Stimulated activated CD4-positive, alpha-beta T cell treated with anti-CD3 and anti-CD28 coated beads, TNF-alpha, amount 100 ng/mL, for 24 hours (primary cell): ENCODE data around the gene COL5A1.
"Not testable (repeated sequence)": the region's sequence is repeated elsewhere in the genome, so short reads cannot be mapped to it uniquely, and the experiment has no call there.

Experiments
- DNase-seq, 3 experiments: peaks; one replicate each; pipeline ENCODE4 v3.0.0-alpha.2; 2020; ENCODE audit warnings: low read depth in 3 of 3

COL5A1 gene

DNA sequence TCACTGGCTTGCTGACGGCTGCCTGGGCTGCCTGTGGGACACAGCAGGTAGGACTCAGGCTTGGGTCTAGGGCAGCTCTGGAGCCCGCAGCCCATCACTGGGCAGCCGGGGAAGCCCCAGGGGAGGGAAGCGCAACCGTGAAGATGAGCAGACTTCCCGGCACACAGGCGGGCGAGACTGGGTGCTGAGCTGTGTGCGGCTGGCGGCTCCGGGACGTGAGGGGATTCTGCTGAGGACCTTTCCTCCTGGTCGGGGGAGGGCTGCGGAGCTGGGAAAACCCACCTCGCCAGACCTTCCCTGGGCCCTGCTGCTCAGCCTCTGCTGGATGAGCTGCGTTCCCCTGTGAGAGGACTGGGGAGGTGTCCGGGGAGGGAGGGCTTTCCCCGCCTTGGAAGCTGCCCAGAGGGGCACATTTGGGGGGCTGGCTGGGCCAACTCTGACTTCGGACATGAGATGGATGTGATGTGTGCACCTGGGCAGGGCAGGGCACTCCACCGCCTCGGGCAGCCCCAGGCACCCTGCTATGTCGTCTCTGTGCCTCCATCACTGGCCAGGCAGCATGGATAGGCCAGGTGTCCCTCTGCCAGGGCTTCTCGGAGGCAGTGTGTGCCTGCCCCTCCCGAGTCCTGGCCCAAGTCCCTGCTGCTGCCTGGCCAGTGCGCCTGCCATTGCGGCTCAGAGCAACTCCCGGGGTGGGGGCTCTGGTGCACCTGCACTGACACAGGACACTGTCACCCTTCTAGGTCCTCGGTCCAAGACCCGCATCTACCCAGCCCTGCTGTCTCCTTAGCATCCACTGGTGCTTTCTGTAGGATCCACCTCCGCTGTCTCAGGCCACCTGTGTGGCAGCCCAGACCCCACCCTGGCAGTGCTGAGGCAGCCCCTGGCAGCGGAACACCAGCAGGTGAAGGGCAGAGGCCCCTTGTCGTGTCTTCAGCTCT, 66.4 kb downstream of the COL5A1 start:
- no peak for DNase-seq

DNA sequence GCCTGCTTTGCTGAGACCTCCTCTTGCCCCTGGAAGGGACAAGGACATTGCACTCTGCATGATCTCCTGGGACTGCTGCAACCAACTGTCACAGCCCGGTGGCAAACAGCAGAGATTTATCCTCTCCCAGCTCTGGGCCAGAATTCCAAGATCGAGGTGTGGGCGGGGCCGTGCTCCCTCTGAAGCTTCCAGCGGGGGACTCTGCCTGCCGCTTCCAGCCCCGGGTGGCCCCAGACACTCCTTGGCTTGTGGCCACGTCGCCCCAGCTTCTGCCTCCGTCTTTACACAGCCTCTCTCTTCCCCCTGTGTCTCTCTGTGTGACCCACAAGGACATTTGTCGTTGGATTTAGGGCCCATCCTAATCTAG, 67.1 kb downstream of the COL5A1 start:
- DNase-seq, result no peak

DNA sequence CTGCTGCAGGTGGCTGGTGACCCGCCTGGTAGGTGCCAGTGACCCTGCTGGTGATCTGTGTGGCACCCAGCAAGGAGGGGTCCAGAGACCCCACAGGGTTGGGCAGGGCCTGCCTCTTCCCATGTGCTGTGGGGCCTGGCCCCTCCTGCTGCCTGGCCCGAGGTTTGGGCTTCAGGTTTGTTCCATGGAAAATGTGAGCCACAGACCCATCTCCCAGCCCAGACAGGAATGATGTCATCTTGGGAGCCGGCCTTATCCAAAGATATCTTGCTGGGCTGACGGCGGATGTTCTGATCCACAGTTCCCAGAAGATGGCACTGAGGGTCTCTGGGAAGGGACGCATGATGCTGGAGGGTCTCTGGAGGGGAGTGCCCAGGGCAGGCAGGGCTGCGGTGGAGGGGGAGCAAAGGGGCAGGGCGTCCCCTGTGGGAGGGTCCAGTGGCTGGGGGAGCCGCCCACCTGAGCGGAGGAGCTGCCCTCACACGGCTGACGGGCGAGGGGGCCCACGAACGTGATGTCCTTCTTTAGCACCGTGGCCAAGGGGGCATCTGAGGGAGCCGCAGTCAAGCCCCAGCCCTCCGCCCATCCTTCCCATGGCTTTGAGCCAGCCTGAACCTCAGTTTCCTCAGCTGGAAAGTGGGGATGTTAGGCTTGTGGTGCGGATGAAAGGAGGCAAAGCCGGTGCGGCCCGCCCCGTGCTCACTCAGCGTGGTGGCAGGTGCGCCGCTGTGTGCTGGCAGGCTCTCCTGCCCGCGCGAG, 68.1 kb downstream of the COL5A1 start:
- no peak for DNase-seq

DNA sequence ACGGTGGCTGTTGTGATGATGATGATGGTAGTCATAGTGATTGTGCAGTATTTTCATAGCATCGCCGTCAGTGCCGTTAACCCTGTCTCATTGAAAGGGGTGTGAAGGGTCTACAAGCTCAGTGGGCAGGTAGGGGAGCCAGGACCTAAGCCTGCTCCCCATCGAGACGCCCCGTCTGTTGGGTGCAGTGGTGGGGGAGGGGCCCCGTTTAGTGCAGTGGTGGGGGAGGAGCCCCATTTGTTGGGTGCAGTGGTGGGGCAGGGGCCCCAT, 68.6 kb downstream of the COL5A1 start:
- no peak for DNase-seq

DNA sequence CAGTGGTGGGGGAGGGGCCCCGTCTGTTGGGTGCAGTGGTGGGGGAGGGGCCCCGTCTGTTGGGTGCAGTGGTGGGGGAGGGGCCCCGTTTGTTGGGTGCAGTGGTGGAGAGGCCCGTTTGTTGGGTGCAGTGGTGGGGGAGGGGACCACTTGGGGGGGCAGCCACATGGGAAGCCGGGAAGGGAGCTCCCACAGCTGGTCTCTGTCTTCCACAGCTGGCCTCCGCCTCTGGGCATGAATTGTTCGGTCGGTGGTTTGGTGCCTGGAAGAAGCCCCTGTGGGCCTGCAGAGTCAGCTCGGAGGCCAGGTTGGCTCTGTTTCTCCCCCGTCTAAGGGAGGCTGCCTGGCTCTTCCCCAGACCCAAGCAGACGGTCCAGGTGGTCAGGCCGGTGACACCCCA, 69.3 kb downstream of the COL5A1 start:
- no peak for DNase-seq

DNA sequence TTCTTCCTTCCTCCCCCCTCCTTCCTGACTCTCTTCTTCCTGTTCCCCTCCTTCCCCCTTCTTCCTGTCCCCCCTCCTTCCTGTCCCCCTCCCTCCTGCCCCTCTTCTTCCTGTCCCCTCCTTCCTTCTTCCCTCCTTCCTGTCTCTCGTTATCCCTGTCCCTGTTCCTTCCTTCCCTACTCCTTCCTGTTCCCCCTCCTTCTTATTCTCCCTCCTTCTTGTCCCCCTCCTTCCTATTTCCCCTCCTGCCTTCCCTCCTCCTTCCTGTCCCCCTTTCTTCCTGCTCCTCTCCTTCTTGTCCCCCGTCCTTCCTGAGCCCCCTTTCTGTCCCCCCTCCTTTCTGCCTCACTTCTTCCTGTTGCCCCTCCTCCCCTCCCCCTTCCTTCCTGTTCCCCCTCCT, 70.6 kb downstream of the COL5A1 start:
- no peak for DNase-seq

DNA sequence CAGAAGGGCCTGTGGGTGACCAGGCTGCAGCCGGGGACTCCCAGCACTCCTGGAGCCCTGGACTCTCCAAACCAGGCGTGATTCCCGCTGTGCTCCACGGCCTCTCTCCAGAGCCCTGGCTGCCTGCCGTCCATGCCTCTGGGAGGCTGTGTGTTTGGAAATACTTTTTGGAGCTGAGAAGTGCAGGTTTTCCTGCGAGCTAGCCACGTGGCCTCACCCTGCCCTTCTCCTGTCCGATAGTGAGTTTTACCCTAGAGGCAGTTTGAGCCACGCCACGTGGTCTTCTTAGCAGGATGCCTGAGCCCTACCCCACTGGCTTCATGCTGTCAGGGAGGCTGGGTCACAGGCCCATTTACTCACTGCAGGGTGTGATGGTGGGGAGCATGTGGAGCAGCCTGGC, 71.3 kb downstream of the COL5A1 start:
- no peak for DNase-seq

DNA sequence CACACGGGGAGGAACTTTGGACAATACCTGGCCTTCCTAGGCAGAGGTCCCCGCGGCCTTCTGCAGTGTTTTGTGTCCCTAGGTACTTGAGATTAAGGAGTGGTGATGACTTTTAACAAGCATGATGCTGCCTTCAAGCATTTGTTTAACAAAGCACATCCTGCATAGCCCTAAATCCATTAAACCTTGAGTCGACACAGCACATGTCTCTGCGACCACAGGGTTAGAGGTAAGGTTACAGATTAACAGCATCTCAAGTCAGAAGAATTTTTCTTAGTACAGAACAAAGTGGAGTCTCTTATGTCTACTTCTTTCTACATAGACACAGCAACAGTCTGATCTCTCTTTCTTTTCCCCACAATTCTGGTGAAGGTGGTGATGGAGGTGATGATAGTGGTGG, 73.9 kb downstream of the COL5A1 start:
- not testable (repeated sequence) for DNase-seq

DNA sequence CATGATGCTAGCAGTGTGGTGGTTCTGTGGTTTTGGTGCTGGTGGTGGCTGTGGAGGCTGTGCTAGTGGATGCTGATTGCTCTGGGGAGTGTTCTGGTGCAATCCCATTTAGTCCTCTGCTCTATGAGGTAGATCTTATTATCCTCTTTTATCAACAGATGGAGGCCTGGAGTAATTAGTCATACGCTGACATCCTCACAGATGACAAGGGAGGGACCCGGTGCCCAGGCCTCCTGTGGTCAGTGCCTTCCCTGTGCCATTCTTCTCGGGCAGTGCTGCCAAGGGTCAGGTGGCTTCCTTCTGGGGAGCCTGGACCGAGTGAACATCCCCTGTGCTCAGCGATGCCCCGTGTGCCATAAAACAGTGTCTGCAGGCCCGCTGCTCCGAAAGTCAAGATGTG, 74.5 kb downstream of the COL5A1 start:
- DNase-seq, result no peak

DNA sequence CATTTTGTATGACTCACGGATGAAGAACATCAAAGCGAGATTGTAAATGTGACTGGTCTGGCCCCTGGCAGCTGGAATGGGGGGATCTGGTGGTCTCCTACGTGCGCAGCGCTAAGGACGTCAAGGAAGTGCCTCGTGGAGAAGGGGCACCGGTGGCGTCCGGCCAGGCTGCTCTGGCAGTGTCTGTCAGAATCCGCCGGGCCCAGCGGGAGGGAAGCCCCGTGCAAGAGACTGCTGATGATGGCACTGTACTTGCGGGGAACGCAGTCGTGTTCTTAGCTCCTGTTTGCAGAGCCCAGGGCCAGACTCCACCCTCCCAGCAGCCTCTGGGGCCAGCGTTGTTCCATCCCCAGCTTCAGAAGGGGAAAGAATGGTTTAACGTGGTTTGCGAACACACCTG, 75.5 kb downstream of the COL5A1 start:
- no peak for DNase-seq

DNA sequence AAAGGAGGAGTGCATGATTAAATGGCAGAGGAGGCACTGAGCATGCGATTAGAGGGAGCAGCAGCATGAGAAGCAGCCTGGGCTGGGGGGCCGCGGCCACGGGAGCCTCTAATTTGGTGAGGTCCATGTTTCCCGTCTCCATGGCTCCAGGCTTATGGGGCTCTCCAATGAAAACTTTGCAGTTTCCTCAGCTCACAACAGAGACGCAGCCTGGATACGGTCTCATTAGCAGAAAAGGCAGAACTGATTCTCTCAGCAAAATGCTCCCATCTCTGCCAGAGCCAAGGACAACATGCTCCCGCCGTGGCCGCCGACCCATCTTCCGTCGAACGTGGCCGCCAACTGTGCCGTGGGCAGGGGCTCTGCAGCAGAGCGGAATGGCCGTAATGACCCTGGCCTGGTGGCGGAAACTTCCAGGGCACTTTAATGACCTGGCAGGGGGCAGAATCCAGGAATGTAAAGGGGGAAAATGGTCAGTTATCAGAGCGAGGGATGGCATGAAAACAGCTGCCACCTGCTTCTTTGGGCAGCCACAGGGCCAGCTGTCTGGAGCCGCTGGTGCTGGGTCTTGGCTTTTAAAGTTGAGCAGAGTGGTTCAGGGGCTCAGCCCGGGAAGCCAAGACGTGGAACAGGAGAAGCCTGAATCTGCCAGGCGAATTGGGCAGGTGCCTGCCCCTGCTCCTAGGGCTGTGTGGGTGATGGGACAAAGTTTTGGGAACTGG, 76.5 kb downstream of the COL5A1 start:
- DNase-seq, result no peak

DNA sequence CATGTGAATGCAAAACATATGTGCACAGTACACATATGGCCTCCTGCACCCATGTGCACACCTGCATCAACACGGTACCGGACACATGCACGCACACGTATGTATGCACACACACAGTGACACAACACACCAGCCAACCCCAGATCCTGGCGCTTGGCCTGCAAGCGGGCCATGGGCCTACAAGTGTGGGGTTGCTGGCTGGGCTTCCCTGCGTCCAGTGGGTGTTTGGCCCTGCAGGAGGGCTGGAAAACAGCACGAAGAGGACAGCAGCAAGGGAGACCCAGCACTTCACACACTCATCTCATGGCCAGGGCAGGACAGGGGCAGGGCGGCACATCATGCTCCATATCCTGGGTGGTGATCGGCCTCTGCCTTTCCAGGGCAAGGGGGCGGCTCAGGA, 77.7 kb downstream of the COL5A1 start:
- DNase-seq, result no peak

DNA sequence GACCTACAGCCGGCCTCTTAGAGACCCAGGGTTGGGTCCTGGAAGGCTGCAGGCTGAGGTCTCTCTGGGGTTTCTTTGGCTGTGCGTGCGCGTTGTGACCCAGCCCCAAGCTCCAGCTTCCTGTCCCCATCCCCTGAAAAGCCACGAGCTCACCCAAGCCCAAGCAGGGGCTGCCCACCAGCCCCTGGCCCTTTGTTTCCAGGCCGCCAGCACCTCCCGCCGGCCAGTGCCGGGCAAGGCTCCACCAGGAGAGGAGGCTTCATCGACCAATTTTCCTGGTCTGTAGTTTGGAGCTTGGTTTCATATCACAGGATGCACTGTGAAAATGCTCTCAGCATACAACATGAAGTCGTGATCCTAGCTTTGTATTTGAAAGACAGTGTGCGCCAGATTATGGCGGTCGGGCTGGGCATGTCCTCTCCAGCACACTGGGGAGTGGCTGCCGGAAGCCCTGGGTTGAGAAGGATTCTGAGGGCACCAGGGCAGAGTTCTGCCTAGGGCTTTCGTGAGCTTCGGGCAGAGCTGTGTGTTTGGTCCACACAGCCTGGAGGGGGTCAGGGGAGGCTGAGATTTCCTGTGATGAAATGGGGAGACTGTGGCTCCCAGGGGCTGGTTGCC, 78.6 kb downstream of the COL5A1 start:
- DNase-seq, result no peak

DNA sequence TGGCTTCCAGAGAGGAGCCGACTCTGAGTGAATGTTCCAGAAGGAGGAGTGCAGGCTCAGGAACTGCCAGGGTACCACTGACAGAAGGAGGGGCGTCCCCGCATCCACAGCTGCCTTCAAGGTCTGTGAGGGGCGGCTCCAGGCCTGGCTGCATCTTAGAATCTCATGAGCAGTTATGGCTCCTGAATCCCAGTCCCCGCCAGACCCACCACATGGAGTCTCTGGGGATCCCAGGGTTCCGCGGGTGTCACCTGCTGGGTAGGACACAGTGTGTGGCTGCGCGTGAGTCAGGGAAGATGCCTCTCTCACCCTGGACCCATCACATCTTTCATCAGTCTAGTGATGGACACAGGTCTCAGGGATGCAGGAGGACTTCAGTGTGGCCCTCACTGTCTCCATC, 79.2 kb downstream of the COL5A1 start:
- no peak for DNase-seq

DNA sequence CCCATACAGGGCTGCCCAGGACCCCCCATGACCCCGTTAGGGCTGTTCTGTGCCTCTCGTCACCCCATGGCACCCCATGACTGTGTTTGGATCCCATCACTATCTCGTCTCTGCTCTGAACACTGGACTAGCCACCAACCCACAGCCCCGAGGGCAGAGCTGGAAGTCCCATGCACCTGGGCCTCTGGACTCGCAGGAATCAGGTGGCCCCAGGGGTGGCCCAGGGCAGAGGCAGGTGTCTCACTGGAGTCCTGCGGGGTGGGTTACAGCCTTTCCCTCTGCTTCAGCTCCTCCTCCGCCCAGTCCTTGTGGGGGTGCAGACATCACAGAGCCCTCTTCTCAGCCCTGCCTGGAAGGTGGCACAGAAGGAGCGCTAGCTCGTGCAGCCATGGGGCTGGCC, 79.7 kb downstream of the COL5A1 start:
- no peak for DNase-seq

DNA sequence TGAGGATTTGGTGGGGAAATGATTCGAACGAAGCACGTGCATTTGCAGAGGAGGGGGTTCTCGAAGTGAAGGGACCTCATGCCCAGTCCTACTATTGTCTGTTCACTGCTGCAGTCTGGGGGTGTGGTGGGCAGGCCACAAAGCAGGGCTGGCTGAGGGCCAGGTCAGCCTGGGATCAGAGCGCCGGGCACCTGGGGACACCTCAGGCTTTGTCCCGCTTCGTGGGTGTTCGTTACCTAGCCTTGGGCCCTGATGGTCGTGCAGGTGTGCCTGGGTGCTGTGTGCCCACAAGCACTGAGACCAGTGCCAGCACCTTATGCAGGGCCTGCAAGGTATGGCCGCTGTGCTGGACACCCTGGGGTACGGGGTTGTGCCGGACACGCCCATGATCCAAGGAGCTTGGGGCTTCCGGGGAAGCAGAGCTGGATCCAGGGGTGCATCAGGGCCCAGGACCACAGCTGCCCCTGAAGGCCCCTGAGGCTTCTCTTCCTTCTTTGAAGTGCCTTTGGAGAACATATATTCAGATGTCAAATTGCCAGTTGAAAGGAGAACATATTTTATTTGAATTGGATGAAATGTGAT, 80.6 kb downstream of the COL5A1 start:
- no peak for DNase-seq

DNA sequence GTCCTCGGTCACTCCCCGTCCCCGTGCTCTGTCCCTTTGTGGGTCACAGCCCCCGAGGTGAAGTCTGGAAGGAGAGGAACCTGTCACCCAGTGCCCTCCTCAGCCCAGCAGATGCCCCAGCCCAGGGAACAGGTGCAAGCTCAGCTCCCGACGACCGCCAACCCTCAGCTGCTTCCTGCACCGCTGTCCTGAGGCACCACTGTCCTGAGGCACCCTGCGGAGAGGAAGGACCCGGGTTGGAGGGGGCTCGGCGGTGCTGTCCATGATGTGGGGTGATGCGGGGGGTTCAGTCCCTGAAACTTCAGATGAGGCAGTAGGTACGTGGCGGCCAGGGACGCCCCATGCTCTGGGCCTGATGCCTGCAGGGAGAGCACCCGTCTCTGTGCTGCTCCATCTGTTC, 81.4 kb downstream of the COL5A1 start:
- DNase-seq, result no peak

DNA sequence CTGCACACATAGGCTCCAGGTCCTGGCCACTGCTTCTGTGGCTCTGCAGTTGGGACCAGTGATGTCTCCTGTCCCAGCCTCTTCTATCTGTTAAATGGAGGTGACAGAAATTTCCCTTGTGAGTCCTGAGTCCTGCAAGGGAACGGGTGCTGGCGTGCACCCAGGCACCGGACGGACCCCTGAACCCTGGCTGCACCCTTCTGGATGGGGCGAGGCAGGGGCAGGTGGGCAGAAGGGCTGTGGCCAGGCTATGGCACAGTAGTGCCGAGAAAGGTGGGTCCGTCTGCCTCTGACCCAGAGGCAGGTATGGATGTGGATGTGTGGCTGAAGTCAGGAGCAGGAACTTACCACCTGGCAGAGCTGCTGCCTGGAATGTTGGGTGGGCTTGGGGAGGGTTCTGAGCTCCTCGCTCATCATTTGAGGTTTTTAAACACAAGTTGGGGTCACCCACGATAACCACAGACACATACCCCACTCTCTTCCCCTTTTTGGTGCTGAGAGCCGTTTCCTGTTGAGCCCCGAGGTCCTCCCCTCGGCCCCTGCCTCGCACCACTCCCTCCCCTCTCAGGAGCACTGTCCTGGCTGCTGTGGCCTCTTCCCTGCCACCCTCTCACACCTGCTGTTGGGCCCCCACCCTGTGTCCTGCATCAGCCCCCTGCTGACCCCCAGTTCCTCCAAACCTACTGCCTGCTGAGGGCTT, 82.0 kb downstream of the COL5A1 start:
- no peak for DNase-seq

DNA sequence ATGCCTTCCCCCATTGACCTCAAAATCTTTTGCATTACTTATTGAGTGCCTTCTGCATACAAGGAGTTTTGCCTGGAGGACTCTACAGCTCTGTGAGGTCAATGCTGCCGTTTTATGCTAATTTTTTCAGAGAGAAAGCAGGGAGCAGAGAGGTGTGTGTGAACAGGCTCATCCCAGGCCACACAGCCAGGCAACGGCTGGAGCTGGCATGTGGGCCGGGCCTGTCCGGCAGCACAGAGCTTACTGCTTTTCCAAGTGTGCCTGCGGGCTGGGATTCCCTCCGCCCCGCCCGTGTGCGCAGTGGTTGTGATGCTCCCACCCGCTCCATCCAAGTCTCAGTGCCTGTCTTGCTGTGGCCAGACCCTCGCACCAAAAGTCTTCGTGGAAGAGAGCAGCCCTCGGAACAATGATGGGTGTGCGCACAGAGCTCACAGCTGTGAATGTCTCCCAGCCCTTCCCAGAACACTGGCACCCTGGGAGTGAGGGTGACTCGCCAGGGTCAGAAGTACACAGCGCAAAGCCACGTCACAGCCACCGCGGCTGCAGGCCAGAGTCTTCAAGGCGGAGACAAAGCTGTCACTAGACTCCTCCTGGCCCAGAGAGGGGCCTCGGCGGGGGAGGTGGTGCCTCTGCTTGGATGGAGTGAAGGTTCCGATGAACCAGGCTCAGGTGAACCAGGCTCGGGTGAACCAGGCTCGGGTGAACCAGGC, 82.8 kb downstream of the COL5A1 start:
- DNase-seq, result no peak

DNA sequence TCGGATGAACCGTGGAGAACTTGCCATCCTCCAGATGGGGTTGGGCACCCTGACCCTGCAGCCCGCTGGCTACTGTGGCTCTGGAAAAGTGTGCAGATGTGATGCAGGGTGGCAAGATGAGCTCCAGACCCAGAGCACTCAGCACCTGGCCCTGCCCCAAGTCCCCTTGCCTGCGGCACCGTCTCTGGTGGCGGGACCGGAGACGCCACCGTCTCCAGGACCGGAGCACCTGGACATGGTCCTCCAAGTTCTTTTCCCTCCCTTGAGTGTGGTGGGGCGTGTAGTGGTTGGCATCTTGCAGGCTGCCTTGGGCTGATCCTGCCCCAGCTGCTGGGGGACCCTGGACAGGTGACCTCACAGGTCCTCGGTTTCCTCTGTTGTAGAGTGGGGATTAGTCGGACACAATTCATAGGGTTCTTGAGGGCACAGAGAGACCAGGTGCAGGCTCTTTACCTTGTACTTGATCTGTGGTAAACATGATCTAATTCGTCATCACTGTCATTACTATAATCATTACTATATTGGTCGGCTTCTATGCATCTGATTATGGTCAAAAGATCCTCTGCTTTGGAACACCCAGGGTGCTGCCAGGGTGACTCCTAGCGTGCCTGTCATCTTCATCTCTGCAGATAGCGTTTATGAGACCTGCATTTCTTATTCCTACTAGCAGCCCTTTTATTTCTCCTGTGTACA, 83.5 kb downstream of the COL5A1 start:
- no peak for DNase-seq
